ENCODE data around the gene JOSD2. TPM values are rescaled to one million over a fixed set of nuclear protein-coding genes. Genes with fewer than 3 reads are reported as not detected.

Gene JOSD2
- total RNA-seq, 1 experiment from 2014 or later, result 21.9 TPM

- no peaks in the 10 kb centered on the region for H3K4me1 ChIP-seq (replicated peaks)
Measured at GRCh38 chr19:50501568-50502475, 9.2 kb downstream of the JOSD2 start.

DNA sequence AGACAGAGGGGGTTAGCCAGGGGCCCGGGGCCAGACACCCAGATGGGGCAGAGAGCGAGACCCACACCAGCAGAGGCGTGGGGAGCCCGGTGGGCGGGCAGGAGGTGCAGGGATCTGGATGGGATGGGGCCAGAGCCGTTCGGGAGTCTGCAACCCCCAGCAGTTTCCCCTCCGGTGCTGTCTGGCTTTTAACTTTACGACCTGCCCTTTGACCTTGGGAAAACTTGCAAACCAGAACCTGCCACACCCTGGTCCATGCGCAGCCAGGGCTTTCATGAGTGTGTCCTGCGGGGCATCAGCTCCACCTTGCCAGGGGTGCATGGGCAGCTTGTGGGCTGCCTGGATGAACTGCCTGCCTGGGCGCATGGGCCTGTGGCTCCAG lies 9.8 kb downstream of the JOSD2 start:
- Histone ChIP-seq H3K4me3 (no peak overlapping the region), H3K9me3 (replicated peaks) (no peaks in the 10 kb centered on the region), H3K36me3 (no peaks in the 10 kb centered on the region), H3K27ac (no peak overlapping the region), H3K4me1 (replicated peaks) (no peaks in the 10 kb centered on the region), H3K27me3 (replicated peaks) (no peaks in the 10 kb centered on the region; the same call in 1 of the 2 replicates)
- no peak for DNase-seq (ENCODE audit: low read depth in 1 of 2, low spot score in 2 of 2)

More at GRCh38 chr19:50501568-50502475, 9.2 kb downstream of the JOSD2 start:
- no peaks in the 10 kb centered on the region; the same call in 1 of the 2 replicates for H3K27me3 ChIP-seq (replicated peaks)
- no peaks in the 10 kb centered on the region for H3K36me3 ChIP-seq
- DNase-seq (ENCODE audit: low read depth in 1 of 2, low spot score in 2 of 2), result no peak
- H3K4me3 ChIP-seq, result no peak overlapping the region
- H3K27ac ChIP-seq, result no peak overlapping the region
- H3K9me3 ChIP-seq (replicated peaks), result no peaks in the 10 kb centered on the region

DNA sequence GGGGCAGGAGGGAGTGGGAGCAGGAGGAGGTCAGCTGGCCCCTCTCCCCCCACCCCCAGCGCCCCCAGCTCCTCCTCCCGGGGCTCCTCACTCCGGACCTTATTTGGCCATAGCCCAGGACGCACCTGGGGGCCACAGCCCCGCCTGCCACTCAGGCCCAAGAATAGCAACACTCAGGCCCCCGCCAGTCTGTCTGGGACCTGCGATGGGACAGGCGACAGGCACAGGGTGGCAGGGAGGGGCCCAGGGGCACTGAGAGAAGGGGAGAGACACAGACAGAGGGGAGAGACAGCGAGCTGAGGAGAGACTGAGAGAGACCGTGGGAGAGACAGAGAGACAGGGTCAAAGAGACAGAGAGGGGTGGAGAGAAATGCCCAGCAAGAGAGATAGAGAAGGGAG lies 10.2 kb downstream of the JOSD2 start:
- no peaks in the 10 kb centered on the region for H3K9me3 ChIP-seq (replicated peaks)
- no peaks in the 10 kb centered on the region for H3K4me1 ChIP-seq (replicated peaks)
- no peaks in the 10 kb centered on the region; the same call in 1 of the 2 replicates for H3K27me3 ChIP-seq (replicated peaks)
- DNase-seq (ENCODE audit: low read depth in 1 of 2, low spot score in 2 of 2), result no peak
- no peak overlapping the region for H3K27ac ChIP-seq
- H3K36me3 ChIP-seq, result no peaks in the 10 kb centered on the region
- H3K4me3 ChIP-seq, result no peak overlapping the region

DNA sequence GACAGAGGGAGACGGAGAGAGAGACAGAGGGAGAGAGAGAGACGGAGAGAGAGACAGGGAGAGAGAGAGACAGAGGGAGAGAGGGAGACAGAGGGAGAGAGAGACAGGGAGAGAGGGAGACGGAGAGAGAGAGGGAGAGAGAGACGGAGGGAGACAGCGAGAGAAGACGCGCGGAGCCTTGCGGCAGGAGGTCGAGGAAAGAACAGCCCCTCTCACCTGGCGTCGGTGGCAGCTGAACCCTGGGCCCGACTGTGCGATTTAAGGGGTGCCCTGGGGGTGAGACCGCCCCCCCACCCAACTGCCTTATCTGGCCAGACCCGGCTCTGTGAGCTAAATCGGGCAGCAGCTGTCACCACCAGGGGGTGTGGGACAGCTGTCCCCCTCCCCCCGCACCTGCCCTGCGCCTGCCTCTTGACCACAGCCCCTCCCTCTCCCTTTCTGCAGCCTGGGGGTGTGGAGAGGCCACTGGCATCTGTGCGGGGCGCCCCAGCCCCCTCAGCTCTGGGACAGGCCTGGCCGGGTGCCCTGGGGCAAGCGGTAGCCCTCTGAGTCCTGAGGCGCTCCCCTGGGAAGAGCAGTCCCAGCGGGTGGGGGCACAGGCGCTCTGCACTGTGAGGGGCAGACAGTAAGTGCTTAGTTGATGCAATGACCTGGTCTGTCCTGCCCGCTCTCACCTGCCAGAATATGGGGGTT lies 10.8 kb downstream of the JOSD2 start:
- Histone ChIP-seq H3K27me3 (replicated peaks) (no peaks in the 10 kb centered on the region; the same call in 1 of the 2 replicates), H3K9me3 (replicated peaks) (no peaks in the 10 kb centered on the region), H3K27ac (no peak overlapping the region), H3K4me3 (no peak overlapping the region), H3K4me1 (replicated peaks) (no peaks in the 10 kb centered on the region), H3K36me3 (no peaks in the 10 kb centered on the region)
- DNase-seq (ENCODE audit: low read depth in 1 of 2, low spot score in 2 of 2), result no peak

DNA sequence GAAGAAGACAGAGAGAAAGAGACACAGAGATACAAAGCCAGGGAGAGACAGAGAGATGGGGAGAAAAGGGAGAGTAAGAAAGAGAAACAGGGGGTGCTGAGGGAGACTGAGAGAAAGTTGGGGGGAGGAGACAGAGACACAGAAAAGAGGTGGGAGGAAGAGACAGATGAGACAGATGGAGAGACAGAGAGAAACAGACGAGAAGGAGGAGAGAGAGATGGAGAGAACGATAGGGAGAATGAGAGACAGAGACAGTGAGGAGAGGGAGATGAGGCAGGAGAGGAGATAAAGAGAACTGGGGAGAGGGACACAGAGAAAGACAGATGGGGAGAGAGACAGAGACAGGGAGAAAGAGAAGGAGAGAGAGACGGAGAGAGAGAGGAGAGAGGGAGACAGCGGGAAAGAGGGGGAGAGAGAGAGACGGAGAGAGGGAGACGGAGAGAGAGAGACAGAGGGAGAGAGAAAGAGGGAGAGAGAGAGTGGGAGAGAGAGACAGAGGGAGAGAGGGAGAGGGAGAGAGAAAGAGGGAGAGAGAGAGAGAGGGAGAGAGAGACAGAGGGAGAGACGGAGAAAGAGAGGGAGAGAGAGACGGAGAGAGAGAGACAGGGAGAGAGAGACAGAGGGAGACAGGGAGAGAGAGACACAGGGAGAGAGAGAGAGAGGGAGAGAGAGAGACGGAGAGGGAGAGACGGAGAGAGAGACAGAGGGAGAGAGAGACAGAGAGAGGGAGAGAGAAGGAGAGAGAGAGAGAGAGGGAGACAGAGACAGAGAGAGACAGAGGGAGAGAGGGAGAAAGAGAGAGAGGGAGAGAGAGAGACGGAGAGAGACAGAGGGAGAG lies 12.6 kb downstream of the JOSD2 start:
- Histone ChIP-seq H3K36me3 (no peaks in the 10 kb centered on the region), H3K9me3 (replicated peaks) (no peaks in the 10 kb centered on the region), H3K27me3 (replicated peaks) (no peaks in the 10 kb centered on the region; the same call in 1 of the 2 replicates), H3K4me1 (replicated peaks) (no peaks in the 10 kb centered on the region), H3K4me3 (no peak overlapping the region), H3K27ac (no peak overlapping the region)
- DNase-seq (ENCODE audit: low read depth in 1 of 2, low spot score in 2 of 2), result no peak

DNA sequence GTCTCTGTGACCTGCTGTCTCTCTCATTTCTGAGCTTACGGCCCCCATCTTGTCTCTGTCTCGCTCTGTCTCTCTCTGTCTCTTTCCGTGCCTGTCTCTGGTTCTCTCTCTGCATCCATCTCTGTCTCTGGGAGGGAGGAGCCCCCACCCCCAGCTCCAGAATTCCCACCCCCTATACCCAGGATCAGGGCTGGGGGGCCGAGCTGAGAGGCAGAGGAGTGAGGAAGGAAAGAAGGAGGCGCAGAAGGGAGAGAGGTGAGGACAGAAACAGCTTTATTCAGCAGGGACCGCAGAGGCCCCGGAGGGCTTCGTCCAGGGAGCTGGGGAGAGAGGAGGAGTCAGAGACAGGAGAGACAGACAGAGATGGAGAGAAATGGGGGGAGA lies 14.0 kb downstream of the JOSD2 start:
- Histone ChIP-seq H3K27me3 (replicated peaks) (peaks cover 3% of the 10 kb centered on the region; the same call in 1 of the 2 replicates), H3K36me3 (no peaks in the 10 kb centered on the region), H3K27ac (no peak overlapping the region), H3K4me3 (no peak overlapping the region), H3K4me1 (replicated peaks) (no peaks in the 10 kb centered on the region), H3K9me3 (replicated peaks) (no peaks in the 10 kb centered on the region)
- no peak for DNase-seq (ENCODE audit: low read depth in 1 of 2, low spot score in 2 of 2)

GRCh38 chr19:50496189-50497021 lies 14.6 kb downstream of the JOSD2 start:
- DNase-seq (ENCODE audit: low read depth in 1 of 2, low spot score in 2 of 2), result no peak

GRCh38 chr19:50495020-50495531 lies 15.9 kb downstream of the JOSD2 start:
- DNase-seq (ENCODE audit: low read depth in 1 of 2, low spot score in 2 of 2), result no peak
- H3K4me3 ChIP-seq, result no peak overlapping the region
- H3K27me3 ChIP-seq (replicated peaks), result peaks cover 6% of the 10 kb centered on the region; the same call in 1 of the 2 replicates
- no peak overlapping the region for H3K27ac ChIP-seq
- H3K4me1 ChIP-seq (replicated peaks), result no peaks in the 10 kb centered on the region
- no peaks in the 10 kb centered on the region for H3K9me3 ChIP-seq (replicated peaks)
- no peaks in the 10 kb centered on the region for H3K36me3 ChIP-seq

More at GRCh38 chr19:50496189-50497021, 14.6 kb downstream of the JOSD2 start:
- H3K4me3 ChIP-seq, result no peak overlapping the region
- peaks cover 6% of the 10 kb centered on the region; the same call in 1 of the 2 replicates for H3K27me3 ChIP-seq (replicated peaks)
- H3K36me3 ChIP-seq, result no peaks in the 10 kb centered on the region
- H3K9me3 ChIP-seq (replicated peaks), result no peaks in the 10 kb centered on the region
- H3K27ac ChIP-seq, result no peak overlapping the region
- H3K4me1 ChIP-seq (replicated peaks), result no peaks in the 10 kb centered on the region

- no peak for DNase-seq (ENCODE audit: low read depth in 1 of 2, low spot score in 2 of 2)
- Histone ChIP-seq H3K27me3 (replicated peaks) (peaks cover 7% of the 10 kb centered on the region; the same call in 1 of the 2 replicates), H3K9me3 (replicated peaks) (no peaks in the 10 kb centered on the region), H3K36me3 (no peaks in the 10 kb centered on the region), H3K4me3 (no peak overlapping the region), H3K27ac (no peak overlapping the region), H3K4me1 (replicated peaks) (no peaks in the 10 kb centered on the region)
Measured at GRCh38 chr19:50494186-50495019, 16.6 kb downstream of the JOSD2 start.

DNA sequence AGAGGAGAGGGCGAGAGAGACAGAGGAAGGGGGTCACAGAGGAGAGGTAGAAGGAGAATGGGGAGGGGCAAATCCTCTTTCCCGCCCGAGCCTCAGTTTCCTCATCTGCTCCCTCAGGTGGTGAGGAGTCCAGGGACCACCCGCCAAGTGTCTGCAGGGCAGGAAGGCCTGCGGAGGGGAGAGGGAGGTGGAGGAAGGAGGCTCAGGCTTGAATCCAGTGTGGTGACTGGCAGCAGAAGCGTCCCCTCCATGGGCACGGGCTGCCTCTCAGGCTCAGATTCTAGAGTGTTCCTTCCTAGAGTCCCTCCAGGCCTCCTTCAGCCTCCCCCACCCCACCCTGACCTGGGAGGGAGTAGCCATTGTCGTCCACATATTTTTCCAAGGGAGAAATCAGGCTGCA lies 17.8 kb downstream of the JOSD2 start:
- no peaks in the 10 kb centered on the region for H3K9me3 ChIP-seq (replicated peaks)
- no peak overlapping the region for H3K4me3 ChIP-seq
- no peaks in the 10 kb centered on the region for H3K36me3 ChIP-seq
- H3K4me1 ChIP-seq (replicated peaks), result no peaks in the 10 kb centered on the region
- H3K27me3 ChIP-seq (replicated peaks), result peaks cover 9% of the 10 kb centered on the region; the same call in 1 of the 2 replicates
- H3K27ac ChIP-seq, result no peak overlapping the region
- DNase-seq (ENCODE audit: low read depth in 1 of 2, low spot score in 2 of 2), result no peak

DNA sequence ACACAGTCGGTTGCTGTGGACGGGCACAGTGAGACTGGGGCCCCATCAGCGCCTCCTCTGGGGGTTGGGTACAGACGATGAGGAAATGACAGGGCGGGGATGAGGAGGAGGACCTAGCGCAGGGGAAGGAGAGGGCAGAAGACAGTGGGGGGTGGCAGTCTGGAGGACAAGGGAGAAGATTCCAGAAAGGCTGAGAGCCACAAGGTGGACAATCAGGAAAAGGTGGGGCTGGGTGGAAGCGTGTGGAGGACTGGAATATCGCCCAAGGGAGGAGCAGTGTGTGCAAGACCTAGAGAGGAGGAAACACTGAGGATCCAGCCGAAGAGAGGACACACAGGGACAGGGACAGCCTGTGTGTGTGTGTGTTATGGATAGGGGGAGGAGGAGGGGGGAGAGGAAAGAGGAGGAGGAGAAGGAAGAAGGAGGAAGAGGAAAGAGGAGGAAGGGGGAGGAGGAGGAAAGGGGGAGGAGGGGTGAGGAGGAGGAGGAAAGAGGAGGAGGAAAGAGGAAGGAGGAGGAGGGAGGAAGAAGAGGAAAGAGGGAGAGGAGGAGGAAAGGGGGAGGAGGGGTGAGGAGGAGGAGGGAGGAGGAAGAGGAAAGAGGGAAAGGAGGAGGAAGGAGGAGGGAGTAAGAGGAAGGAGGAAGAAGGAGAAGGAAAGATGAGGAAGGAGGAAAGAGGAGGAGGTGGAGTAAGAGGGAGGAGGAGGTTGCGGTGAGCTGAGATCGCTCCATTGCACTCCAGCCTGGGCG lies 18.5 kb downstream of the JOSD2 start:
- no peaks in the 10 kb centered on the region for H3K9me3 ChIP-seq (replicated peaks)
- H3K4me1 ChIP-seq (replicated peaks), result no peaks in the 10 kb centered on the region
- no peak for DNase-seq (ENCODE audit: low read depth in 1 of 2, low spot score in 2 of 2)
- H3K27ac ChIP-seq, result no peak overlapping the region
- no peaks in the 10 kb centered on the region for H3K36me3 ChIP-seq
- H3K27me3 ChIP-seq (replicated peaks), result peaks cover 9% of the 10 kb centered on the region; the same call in 1 of the 2 replicates
- no peak overlapping the region for H3K4me3 ChIP-seq
